Gastrocnemius medialis (tissue), 4 donors: ENCODE data around the gene TDRKH.

ENCODE experiments used
- POLR2A ChIP-seq, 2 donors: fragments of 450-650 bp; IDR thresholded peaks; one replicate each; pipeline ENCODE4 v1.6.1; 2017; ENCODE audit warnings: antibody characterized with exemption in 2 of 2, mild to moderate bottlenecking in 2 of 2, moderate library complexity in 2 of 2
- TF ChIP-seq, protein P1 (sequence below), 5 experiments: fragments of 450-650 bp in 3 of 5; fragments of 200-600 bp in 2 of 5; sonication (generic) in 2 of 5; IDR thresholded peaks in 4 of 5; conservative IDR thresholded peaks in 1 of 5; 1 replicate in 4 of 5; 2 replicates in 1 of 5; pipeline ENCODE4 v1.5.1; 2016 to 2019; ENCODE audit warnings: antibody characterized with exemption in 5 of 5, mild to moderate bottlenecking in 3 of 5, moderate library complexity in 3 of 5

DNA sequence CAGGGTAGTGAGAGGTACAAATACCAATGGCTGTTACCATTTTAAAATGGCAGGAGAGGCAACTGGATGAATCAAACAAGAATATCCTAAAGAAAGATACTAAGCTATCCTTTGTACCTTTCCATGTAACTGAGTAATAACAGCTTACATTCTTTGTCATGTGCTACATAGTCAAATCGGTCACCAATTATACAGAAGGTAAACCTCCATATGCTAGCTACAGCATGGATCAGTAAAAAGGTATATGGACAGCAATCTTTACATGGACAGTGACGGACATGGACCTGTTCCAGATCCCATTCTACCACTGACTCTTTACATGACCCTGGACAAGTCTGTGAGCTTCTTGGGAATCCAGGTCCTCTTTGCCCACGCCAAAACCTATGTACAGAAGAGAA, 13.6 kb downstream of the TDRKH start:
- TF ChIP-seq, protein P1, sequence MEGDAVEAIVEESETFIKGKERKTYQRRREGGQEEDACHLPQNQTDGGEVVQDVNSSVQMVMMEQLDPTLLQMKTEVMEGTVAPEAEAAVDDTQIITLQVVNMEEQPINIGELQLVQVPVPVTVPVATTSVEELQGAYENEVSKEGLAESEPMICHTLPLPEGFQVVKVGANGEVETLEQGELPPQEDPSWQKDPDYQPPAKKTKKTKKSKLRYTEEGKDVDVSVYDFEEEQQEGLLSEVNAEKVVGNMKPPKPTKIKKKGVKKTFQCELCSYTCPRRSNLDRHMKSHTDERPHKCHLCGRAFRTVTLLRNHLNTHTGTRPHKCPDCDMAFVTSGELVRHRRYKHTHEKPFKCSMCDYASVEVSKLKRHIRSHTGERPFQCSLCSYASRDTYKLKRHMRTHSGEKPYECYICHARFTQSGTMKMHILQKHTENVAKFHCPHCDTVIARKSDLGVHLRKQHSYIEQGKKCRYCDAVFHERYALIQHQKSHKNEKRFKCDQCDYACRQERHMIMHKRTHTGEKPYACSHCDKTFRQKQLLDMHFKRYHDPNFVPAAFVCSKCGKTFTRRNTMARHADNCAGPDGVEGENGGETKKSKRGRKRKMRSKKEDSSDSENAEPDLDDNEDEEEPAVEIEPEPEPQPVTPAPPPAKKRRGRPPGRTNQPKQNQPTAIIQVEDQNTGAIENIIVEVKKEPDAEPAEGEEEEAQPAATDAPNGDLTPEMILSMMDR (IDR thresholded peaks at IDR 0.05 in 4 of 5, conservative IDR thresholded peaks at IDR 0.05 in 1 of 5): no peak
- TF ChIP-seq POLR2A (IDR thresholded peaks at IDR 0.05): no peak
